PFSK-1 (cell line): ENCODE results near the gene HIP1.

Source experiments
- FOXP2 ChIP-seq: optimal IDR thresholded peaks from 2 replicates; pipeline ENCODE3; 2011; ENCODE audit warnings: borderline replicate concordance, control low read depth, inconsistent platforms; ENCODE audit not compliant: insufficient read depth; ENCODE audit errors: extremely low read length, extremely low read depth
- POLR2AphosphoS5 ChIP-seq: IDR thresholded peaks from 2 replicates; pipeline ENCODE4 v1.6.1; 2012; ENCODE audit warnings: low read depth, mild to moderate bottlenecking, control low read depth, low read length, moderate library complexity
- REST ChIP-seq, 2 experiments: IDR thresholded peaks; 2 replicates each; pipeline versions ENCODE4 v1.6.1 to v1.8.0; 2011 to 2012; ENCODE audit warnings: low read depth in 2 of 2, low read length in 2 of 2, control low read depth in 1 of 2, inconsistent platforms in 1 of 2, mild to moderate bottlenecking in 1 of 2, moderate library complexity in 1 of 2; ENCODE audit not compliant: insufficient read depth in 1 of 2
- SIN3A ChIP-seq: IDR thresholded peaks from 2 replicates; pipeline ENCODE4 v1.6.1; 2012; ENCODE audit warnings: mild to moderate bottlenecking, low read length, moderate library complexity, borderline replicate concordance; ENCODE audit not compliant: insufficient read depth
- TAF1 ChIP-seq: IDR thresholded peaks from 2 replicates; pipeline ENCODE4 v1.6.1; 2012; ENCODE audit warnings: low read length, control low read depth, borderline replicate concordance; ENCODE audit not compliant: insufficient read depth

The HIP1 gene

GRCh38 chr7:75688200-75689136 lies 50.3 kb downstream of the HIP1 start:
- TF ChIP-seq TAF1, result no peak
- TF ChIP-seq POLR2AphosphoS5, result no peak
- TF ChIP-seq SIN3A, result no peak
- no peak for TF ChIP-seq REST (IDR thresholded peaks at IDR 0.05; ENCODE audit: insufficient read depth in 1 of 2, low read depth in 2 of 2, low read length in 2 of 2)
- no peak for TF ChIP-seq FOXP2

- no peak for TF ChIP-seq TAF1
- TF ChIP-seq REST (IDR thresholded peaks at IDR 0.05; ENCODE audit: insufficient read depth in 1 of 2, low read depth in 2 of 2, low read length in 2 of 2), result no peak
- TF ChIP-seq POLR2AphosphoS5, result no peak
- TF ChIP-seq FOXP2, result no peak
- TF ChIP-seq SIN3A, result no peak
These were observed 51.3 kb downstream of the HIP1 start for GRCh38 chr7:75687246-75688088.

DNA sequence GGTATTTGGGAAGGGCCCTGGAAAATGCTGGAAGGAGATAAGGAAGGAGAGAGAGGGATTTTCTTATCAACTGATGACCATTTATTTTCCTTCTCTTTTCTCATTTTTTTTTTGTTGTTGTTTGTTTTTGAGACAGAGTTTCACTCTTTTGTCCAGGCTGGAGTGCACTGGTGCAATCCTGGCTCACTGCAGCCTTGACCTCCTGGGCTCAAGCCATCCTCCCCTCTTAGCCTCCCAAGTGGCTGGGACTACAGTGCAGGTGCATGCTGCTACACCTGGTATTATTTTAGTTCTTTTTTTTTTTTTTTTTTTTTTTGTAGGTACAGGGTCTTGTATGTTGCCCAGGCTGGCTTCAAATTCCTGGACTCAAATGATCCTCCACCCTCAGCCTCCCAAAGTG lies 52.2 kb downstream of the HIP1 start:
- TF ChIP-seq FOXP2 (no peak), POLR2AphosphoS5 (no peak), TAF1 (no peak), SIN3A (no peak), REST (IDR thresholded peaks at IDR 0.05; ENCODE audit: insufficient read depth in 1 of 2, low read depth in 2 of 2, low read length in 2 of 2) (no peak)

DNA sequence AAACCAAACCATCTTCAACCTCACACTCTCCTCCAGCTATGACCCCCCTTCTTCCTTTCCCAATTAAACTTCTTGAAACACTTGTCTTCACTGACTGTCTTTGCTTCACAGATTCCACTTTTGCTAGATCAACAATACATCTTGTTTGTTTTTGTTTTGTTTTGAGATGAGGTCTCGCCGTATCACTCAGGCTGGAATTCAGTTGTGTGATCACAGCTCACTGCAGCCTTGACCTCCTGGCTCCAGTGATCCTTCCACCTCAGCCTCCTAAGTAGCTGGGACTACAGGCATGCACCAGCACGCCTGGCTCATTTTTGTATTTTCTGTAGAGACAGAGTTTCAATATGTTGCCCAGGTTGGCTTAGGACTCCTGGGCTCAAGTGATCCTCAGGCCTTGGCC lies 59.7 kb downstream of the HIP1 start:
- TF ChIP-seq SIN3A (no peak), TAF1 (no peak), POLR2AphosphoS5 (no peak), FOXP2 (no peak), REST (IDR thresholded peaks at IDR 0.05; ENCODE audit: insufficient read depth in 1 of 2, low read depth in 2 of 2, low read length in 2 of 2) (no peak)
